ENCODE data around the gene FUT6.

Gene FUT6

GRCh38 chr19:5808120-5808816, 31.2 kb downstream of the FUT6 start:
- Histone ChIP-seq H3K27me3 (ENCODE audit: control insufficient read depth, insufficient read depth, low read length) (peaks cover 32% of the 10 kb centered on the region), H3K4me3 (ENCODE audit: low read length) (no peak overlapping the region), H3K9ac (ENCODE audit: low read depth, low read length) (no peak overlapping the region), H3K4me2 (ENCODE audit: low read length) (no peak overlapping the region), H3K36me3 (ENCODE audit: insufficient read depth, low read length) (no peaks in the 10 kb centered on the region), H3K4me1 (ENCODE audit: control insufficient read depth, insufficient read depth, low read length) (peaks cover 6% of the 10 kb centered on the region), H3K9me3 (replicated peaks; ENCODE audit: low read length) (no peaks in the 10 kb centered on the region)

DNA sequence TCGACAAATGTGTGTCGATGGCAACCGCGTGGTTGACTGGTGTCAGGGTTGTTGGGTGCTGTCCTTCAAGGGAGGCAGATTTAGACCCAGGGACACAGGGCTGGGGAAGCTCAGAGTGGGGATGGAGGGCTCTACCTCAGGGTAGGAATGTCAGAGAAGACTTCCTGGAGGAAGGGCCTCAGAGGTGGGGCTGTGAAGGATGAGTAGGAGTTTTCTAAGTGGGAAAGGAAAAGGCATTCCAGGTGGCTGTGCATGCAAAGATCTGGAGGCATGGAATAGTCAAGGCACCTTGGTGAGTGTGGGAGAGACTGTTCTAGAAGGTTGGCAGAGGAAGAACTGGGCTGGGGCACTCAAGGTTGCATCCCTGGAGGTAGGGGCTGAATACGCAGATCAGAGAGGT, 32.6 kb downstream of the FUT6 start:
- Histone ChIP-seq H3K27me3 (ENCODE audit: control insufficient read depth, insufficient read depth, low read length) (peaks cover 34% of the 10 kb centered on the region), H3K9ac (ENCODE audit: low read depth, low read length) (no peak overlapping the region), H3K9me3 (replicated peaks; ENCODE audit: low read length) (no peaks in the 10 kb centered on the region), H3K4me3 (ENCODE audit: low read length) (no peak overlapping the region), H3K36me3 (ENCODE audit: insufficient read depth, low read length) (no peaks in the 10 kb centered on the region), H3K4me1 (ENCODE audit: control insufficient read depth, insufficient read depth, low read length) (peaks cover 6% of the 10 kb centered on the region), H3K4me2 (ENCODE audit: low read length) (no peak overlapping the region)

DNA sequence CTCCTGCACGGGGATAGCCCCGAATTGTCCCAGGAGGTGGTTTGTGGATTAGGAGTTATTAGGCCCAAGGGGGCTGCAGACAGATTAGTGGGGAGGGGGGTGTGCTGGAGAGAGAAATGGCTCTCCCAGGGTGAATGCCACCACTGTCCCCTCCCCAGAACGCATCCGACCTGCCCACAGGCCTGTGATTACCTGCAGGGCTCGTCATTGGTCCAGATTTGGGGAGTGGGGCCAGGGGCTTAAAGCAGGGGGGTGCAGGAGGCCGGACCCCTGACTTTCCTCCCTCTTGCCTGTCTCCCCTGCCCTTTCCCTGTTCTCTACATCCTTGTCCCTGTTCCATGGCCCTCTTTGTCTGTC, 33.4 kb downstream of the FUT6 start:
- Histone ChIP-seq H3K36me3 (ENCODE audit: insufficient read depth, low read length) (no peaks in the 10 kb centered on the region), H3K4me1 (ENCODE audit: control insufficient read depth, insufficient read depth, low read length) (peaks cover 6% of the 10 kb centered on the region), H3K4me2 (ENCODE audit: low read length) (no peak overlapping the region), H3K9me3 (replicated peaks; ENCODE audit: low read length) (no peaks in the 10 kb centered on the region), H3K27me3 (ENCODE audit: control insufficient read depth, insufficient read depth, low read length) (peaks cover 42% of the 10 kb centered on the region), H3K4me3 (ENCODE audit: low read length) (no peak overlapping the region), H3K9ac (ENCODE audit: low read depth, low read length) (no peak overlapping the region)

- Histone ChIP-seq H3K4me3 (ENCODE audit: low read length) (no peak overlapping the region), H3K36me3 (ENCODE audit: insufficient read depth, low read length) (no peaks in the 10 kb centered on the region), H3K9ac (ENCODE audit: low read depth, low read length) (no peak overlapping the region), H3K4me2 (ENCODE audit: low read length) (no peak overlapping the region), H3K9me3 (replicated peaks; ENCODE audit: low read length) (no peaks in the 10 kb centered on the region), H3K27me3 (ENCODE audit: control insufficient read depth, insufficient read depth, low read length) (peaks cover 44% of the 10 kb centered on the region), H3K4me1 (ENCODE audit: control insufficient read depth, insufficient read depth, low read length) (peaks cover 6% of the 10 kb centered on the region)
Measured at GRCh38 chr19:5805462-5806132, 33.9 kb downstream of the FUT6 start.

DNA sequence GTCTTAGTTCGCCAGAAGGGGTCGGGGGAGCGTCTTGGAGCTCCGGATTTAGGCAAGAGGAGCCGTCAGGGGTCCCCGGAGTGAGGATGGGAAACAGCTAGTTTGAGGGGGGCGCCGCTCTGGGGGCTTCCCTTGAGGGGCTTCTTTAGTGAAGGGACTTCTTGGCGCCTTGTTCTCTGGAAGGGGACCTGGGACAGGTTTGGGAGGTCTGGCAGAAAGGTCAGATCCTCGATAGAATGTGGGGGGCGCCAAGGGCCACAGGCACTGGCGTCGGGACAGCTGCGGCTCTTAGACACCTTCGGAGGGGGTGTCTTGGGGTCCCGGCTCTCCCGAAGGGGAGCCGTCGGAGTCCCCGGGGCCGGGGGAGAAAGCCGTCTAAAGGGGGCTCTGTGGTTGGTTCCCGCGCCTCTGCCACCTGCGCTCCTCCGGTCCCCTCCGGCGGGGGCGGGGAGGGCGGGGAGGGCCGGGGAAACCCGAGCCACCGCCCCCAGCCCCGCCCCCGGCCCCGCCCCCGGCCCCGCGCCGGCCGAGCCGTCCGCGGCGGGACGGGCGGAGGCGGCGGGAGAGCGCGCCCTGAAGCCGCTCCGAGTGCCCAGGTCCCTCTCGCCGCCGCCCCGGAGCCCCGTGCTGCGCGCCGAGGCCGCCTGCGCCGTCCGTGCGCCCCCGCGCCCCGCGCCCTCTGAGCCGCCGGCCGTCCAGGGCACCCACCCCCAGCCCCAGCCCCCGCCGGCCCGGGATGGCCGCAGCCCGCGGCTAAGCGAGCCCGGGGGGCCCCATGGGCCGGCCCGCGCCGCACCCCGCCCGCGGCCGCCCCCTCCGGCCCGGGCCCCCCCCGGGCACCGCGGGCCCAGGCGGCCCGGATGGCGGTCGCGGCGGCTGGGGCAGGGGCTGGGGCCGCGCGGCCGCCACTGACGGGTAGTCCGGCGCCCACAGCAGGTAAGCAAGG, 34.7 kb downstream of the FUT6 start, which contains the start of gene NRTN:
TSS of gene NRTN (plus strand) at position 552 of the 946 bp plus-strand sequence. CDS start 19,099 bp downstream, outside the sequence.
- Histone ChIP-seq H3K4me3 (ENCODE audit: low read length) (peak within 1 kb of the TSS; percentile 61), H3K9ac (ENCODE audit: low read depth, low read length) (no peak within 1 kb of the TSS), H3K4me2 (ENCODE audit: low read length) (peak within 1 kb of the TSS; percentile 84), H3K4me1 (ENCODE audit: control insufficient read depth, insufficient read depth, low read length) (peaks cover 6% of the 10 kb centered on the region), H3K9me3 (replicated peaks; ENCODE audit: low read length) (no peaks in the 10 kb centered on the region), H3K36me3 (ENCODE audit: insufficient read depth, low read length) (no peaks in the 10 kb centered on the region), H3K27me3 (ENCODE audit: control insufficient read depth, insufficient read depth, low read length) (peaks cover 52% of the 10 kb centered on the region)

DNA sequence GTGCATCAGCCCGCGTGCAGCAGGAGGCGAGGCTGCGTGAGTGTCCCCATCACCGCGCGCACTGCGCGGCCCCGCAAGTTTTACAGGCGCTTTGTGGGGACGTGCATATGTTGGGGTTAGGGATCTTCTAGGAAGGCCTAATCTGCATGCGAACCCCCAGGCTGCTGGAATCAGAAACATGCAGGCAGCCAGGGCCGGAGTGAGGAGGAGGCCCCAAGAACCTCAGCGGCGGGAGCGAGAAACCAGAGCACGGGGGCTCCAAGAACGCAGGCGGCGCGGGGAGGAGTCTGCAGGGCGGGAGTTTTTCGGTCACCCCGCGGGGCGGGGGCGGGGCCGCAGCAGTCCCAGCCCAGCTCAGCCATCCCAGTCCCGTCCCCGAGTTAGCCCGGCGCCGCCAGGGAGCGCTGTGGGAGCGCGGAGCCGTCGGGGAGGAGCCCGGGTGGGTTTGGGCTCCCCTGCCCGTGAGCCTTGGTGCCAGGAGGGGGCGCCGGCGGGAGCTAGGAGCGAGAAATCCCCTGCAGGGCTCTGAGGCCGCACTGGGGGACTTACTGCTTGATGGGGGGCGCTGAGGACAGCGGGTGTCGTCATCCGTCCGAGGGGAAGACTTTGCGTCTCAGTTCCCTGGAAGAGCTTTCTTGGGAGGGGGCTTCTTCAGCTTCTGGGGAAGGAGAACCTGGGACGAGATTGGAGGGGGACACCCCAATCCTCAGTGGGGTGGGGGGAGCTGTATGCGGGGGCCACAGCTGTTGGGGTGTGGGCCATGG, 35.6 kb downstream of the FUT6 start:
- no peaks in the 10 kb centered on the region for H3K9me3 ChIP-seq (replicated peaks; ENCODE audit: low read length)
- peaks cover 9% of the 10 kb centered on the region for H3K4me1 ChIP-seq (ENCODE audit: control insufficient read depth, insufficient read depth, low read length)
- H3K4me3 ChIP-seq (ENCODE audit: low read length), result peak overlapping the region; percentile 61
- H3K4me2 ChIP-seq (ENCODE audit: low read length), result peak overlapping the region; percentile 84
- H3K27me3 ChIP-seq (ENCODE audit: control insufficient read depth, insufficient read depth, low read length), result peaks cover 60% of the 10 kb centered on the region
- H3K9ac ChIP-seq (ENCODE audit: low read depth, low read length), result peak overlapping the region; percentile 21
- no peaks in the 10 kb centered on the region for H3K36me3 ChIP-seq (ENCODE audit: insufficient read depth, low read length)

GRCh38 chr19:5803441-5803751, 36.1 kb downstream of the FUT6 start:
- Histone ChIP-seq H3K9me3 (replicated peaks; ENCODE audit: low read length) (no peaks in the 10 kb centered on the region), H3K4me3 (ENCODE audit: low read length) (peak overlapping the region; percentile 61), H3K9ac (ENCODE audit: low read depth, low read length) (no peak overlapping the region), H3K27me3 (ENCODE audit: control insufficient read depth, insufficient read depth, low read length) (peaks cover 63% of the 10 kb centered on the region), H3K4me2 (ENCODE audit: low read length) (peak overlapping the region; percentile 84), H3K36me3 (ENCODE audit: insufficient read depth, low read length) (no peaks in the 10 kb centered on the region), H3K4me1 (ENCODE audit: control insufficient read depth, insufficient read depth, low read length) (peaks cover 9% of the 10 kb centered on the region)

DNA sequence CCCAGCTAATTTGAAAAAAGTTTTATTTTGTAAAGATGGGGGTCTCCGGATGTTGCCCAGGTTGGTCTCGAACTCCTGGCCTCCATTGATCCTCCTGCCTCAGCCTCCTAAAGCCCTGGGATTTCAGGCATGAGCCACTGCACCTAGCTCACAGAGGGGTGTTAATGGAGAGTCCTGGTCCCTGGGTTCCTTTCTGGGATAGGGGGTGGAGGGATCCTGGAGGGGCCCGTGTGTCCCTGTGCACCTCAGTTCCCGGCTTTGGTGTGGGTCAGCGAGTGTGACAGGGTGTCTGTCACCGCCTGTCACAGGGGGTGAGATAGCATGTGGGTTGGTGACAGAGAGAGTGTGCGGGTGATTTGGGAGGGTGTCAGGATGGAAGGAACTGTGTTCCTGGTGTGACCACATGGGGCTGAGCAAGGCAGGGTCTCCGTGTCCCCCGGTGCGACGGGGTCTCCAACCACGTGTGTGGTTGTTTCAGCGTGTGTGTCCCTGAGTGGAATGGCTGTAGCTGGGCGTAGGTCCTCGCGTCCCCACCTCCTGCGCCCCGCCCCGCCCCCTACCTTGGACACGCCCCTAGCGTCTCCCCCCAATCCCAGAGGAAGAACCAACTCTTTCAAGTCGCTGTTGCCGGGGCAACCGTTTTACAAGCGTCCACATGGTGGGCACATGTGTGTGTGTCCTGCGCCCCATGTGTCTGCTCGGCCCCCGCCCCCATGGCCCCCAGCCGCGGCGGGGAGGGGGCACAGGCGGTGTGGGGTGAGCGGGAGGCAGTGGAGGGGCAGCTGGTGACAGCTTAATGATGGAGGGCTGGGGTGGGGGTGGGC, 37.5 kb downstream of the FUT6 start:
- H3K4me3 ChIP-seq (ENCODE audit: low read length), result no peak overlapping the region

GRCh38 chr19:5800361-5801270, 38.9 kb downstream of the FUT6 start:
- Histone ChIP-seq H3K27me3 (ENCODE audit: control insufficient read depth, insufficient read depth, low read length) (peaks cover 49% of the 10 kb centered on the region), H3K4me2 (ENCODE audit: low read length) (no peak overlapping the region), H3K36me3 (ENCODE audit: insufficient read depth, low read length) (no peaks in the 10 kb centered on the region), H3K4me1 (ENCODE audit: control insufficient read depth, insufficient read depth, low read length) (peaks cover 9% of the 10 kb centered on the region), H3K9me3 (replicated peaks; ENCODE audit: low read length) (no peaks in the 10 kb centered on the region), H3K9ac (ENCODE audit: low read depth, low read length) (no peak overlapping the region), H3K4me3 (ENCODE audit: low read length) (no peak overlapping the region)

More for the DNA sequence above, 37.5 kb downstream of the FUT6 start:
- Histone ChIP-seq H3K4me2 (ENCODE audit: low read length) (no peak overlapping the region), H3K9me3 (replicated peaks; ENCODE audit: low read length) (no peaks in the 10 kb centered on the region), H3K27me3 (ENCODE audit: control insufficient read depth, insufficient read depth, low read length) (peaks cover 62% of the 10 kb centered on the region), H3K4me1 (ENCODE audit: control insufficient read depth, insufficient read depth, low read length) (peaks cover 9% of the 10 kb centered on the region), H3K36me3 (ENCODE audit: insufficient read depth, low read length) (no peaks in the 10 kb centered on the region), H3K9ac (ENCODE audit: low read depth, low read length) (no peak overlapping the region)

Measured in skeletal muscle satellite cell (primary cell).